Brain microvascular endothelial cell (primary cell): ENCODE measurements around the gene ATP13A2.
A peak's percentile ranks its signal among the peaks of the same experiment; 100 is the strongest.

Source experiments
- DNase-seq: peaks from one replicate; pipeline ENCODE4 v3.0.0-alpha.2; 2020
- H3K27ac ChIP-seq: fragments of 250-450 bp; sonication (Bioruptor Pico); 2 replicates; pipeline ENCODE4 v1.5.1; 2020; ENCODE audit warnings: mild to moderate bottlenecking, moderate library complexity
- H3K27me3 ChIP-seq: fragments of 250-450 bp; sonication (Bioruptor Pico); replicated peaks from 2 replicates; pipeline ENCODE4 v1.5.1; 2020; ENCODE audit warnings: mild to moderate bottlenecking
- H3K36me3 ChIP-seq: fragments of 250-450 bp; sonication (Bioruptor Pico); replicated peaks from 2 replicates; pipeline ENCODE4 v1.5.1; 2020; ENCODE audit warnings: mild to moderate bottlenecking
- H3K4me3 ChIP-seq: 2 replicates; pipeline ENCODE4 v1.5.1; 2011; ENCODE audit warnings: low read depth, mild to moderate bottlenecking, control low read depth, low read length, moderate library complexity
- in situ Hi-C: cut with HindIII; loops from 2 replicates; pipeline ENCODE4 v1.10.0; 2017; ENCODE audit warnings: low sequenced_read_pairs, low pct_ligation_motif_present
- TF ChIP-seq, protein P1 (sequence below): IDR thresholded peaks from 2 replicates; pipeline ENCODE4 v1.5.1; 2011; ENCODE audit warnings: low read depth, mild to moderate bottlenecking, moderate library complexity, low read length, control low read depth, inconsistent platforms; ENCODE audit errors: missing control alignments

The ATP13A2 gene

DNA sequence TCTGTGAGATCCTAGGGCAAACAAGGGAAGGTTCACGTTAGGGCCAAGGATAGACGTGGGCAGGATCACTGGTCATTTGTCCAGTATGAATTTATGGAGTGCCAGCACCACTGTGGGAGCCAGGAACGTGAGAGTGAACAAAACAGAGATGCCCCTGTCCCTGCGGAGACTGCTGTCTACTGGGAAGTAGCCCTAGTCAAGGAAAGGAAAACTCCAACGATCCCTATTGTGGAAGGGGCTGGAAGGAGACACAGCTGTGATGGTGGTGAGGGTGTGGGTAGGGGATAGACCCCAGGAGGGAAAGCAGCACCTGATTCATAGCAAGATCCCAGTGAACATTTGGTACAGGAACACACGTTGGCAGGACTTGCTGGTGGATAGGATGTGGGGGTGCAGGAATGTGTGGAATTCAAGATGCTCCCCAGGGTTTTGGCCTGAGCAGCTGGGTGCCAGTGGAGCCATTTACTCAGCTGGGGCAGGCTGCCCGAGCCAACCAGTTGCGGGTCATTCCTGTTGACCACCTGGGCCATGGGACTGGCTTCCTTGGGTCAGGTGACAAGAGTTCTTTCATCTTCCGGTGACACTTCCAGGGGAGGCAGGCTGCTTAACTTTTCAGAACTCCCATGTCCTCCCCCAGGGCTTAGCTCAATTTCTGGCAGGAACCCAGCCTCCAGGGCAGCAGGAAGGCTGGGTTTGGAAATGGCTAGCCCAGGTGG is 1.2 kb upstream of the ATP13A2 start:
- Histone ChIP-seq H3K27ac (no peak overlapping the region), H3K27me3 (no peaks in the 10 kb centered on the region), H3K36me3 (peaks cover 2% of the 10 kb centered on the region), H3K4me3 (no peak overlapping the region)
- TF ChIP-seq, protein P1, sequence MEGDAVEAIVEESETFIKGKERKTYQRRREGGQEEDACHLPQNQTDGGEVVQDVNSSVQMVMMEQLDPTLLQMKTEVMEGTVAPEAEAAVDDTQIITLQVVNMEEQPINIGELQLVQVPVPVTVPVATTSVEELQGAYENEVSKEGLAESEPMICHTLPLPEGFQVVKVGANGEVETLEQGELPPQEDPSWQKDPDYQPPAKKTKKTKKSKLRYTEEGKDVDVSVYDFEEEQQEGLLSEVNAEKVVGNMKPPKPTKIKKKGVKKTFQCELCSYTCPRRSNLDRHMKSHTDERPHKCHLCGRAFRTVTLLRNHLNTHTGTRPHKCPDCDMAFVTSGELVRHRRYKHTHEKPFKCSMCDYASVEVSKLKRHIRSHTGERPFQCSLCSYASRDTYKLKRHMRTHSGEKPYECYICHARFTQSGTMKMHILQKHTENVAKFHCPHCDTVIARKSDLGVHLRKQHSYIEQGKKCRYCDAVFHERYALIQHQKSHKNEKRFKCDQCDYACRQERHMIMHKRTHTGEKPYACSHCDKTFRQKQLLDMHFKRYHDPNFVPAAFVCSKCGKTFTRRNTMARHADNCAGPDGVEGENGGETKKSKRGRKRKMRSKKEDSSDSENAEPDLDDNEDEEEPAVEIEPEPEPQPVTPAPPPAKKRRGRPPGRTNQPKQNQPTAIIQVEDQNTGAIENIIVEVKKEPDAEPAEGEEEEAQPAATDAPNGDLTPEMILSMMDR = no peak
- in situ Hi-C loops = no loop called here
- no peak for DNase-seq

DNA sequence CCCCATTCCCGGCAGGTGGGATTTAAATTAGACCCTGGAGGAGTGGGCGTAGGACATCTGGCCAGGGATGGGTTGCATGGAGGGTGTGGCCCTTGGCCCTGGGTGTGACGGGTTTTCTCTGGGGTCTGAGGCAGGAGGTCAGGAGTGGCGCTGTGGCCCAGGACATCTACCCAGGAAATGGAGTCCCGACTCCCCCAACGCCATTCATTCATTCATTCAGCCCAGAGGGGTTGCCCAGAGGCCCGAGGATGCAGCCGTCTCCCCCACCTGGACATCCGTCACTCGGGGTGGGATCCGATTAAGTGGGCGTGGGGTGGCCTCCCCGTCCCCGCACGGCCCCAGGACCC is 663 bp downstream of the ATP13A2 start:
- Histone ChIP-seq H3K27ac (no peak overlapping the region), H3K4me3 (peak overlapping the region; percentile 72), H3K27me3 (no peaks in the 10 kb centered on the region), H3K36me3 (no peaks in the 10 kb centered on the region)
- TF ChIP-seq, protein P1 = no peak
- in situ Hi-C loops = no loop called here
- no peak for DNase-seq

DNA sequence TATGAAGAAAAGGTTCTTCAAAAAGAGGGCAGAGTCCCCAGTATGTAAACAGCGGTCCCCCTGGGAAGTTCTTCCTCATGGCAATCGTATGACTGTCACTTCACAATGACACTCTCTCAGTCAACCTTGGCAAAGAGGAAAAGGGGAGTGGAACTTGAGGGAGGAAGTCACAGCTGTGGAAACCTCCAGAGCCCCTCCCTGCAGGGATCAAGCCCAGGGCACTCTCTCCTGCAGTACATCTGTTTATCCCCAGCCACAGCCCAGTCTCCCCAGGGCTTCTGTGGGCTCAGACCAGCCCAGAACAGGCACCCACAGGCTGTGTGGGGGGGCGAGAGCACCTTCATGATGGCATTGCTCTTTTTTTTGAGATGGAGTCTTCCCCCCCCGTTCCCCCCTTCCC is 2.0 kb downstream of the ATP13A2 start:
- in situ Hi-C loops = no loop called here
- H3K27ac ChIP-seq = no peak overlapping the region
- H3K36me3 ChIP-seq = peaks cover 8% of the 10 kb centered on the region
- H3K27me3 ChIP-seq = no peaks in the 10 kb centered on the region
- TF ChIP-seq, protein P1 = no peak
- H3K4me3 ChIP-seq = no peak overlapping the region
- no peak for DNase-seq

DNA sequence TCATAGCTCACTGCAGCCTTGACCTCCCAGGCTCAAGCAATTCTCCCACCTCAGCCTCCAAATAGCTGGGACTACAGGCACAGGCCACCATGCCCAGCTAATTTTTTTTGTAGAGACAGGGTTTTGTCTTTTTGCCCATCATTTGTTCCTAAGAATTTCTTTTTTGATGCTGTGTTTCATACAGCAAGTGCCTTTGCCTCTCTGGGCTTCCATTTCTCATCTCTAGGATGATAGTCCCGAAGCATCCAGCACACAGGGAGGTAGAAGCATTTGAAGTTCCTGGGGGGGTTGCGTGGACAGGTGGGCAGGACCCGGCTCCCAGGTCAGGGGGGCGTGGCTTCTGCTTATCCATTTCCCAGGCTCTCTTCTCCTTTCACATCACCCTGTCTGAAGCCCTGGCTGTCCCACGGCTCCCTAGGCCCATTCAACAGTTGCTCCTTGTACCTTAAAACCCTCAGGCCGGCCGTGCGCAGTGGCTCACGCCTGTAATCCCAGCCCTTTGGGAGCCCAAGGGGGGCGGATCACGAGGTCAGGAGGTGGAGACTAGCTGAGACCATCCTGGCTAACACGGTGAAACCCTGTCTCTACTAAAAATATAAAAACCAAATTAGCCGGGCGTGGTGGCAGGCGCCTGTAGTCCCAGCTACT is 3.4 kb downstream of the ATP13A2 start:
- in situ Hi-C loops = no loop called here
- Histone ChIP-seq H3K27me3 (no peaks in the 10 kb centered on the region), H3K4me3 (no peak overlapping the region), H3K36me3 (peaks cover 15% of the 10 kb centered on the region), H3K27ac (no peak overlapping the region)
- DNase-seq = no peak
- TF ChIP-seq, protein P1 = no peak

DNA sequence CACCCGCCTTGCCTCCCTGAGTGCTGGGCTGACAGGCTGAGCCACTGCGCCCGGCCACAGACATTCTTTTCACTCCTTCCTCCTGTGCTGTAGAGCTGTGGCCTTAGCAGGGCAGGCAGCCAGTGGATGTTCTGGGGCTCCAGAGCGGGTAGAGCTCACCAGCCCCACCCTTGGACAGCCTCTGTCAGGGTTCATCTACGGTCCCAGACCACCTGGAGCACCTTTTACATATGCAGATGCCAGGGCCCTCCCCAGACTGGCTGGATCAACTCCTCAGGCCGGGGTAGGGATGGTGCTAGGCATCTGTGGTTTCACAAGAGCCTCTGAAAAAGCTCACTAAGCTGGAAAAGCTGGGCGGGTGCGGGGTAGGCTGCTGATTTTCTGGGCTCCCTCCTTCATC is 4.6 kb downstream of the ATP13A2 start:
- no peak for DNase-seq
- Histone ChIP-seq H3K27me3 (no peaks in the 10 kb centered on the region), H3K4me3 (no peak overlapping the region), H3K36me3 (peaks cover 25% of the 10 kb centered on the region), H3K27ac (no peak overlapping the region)
- TF ChIP-seq, protein P1 = no peak
- in situ Hi-C loops = no loop called here
